ENCODE results near the gene CAPG.

Gene CAPG

DNA sequence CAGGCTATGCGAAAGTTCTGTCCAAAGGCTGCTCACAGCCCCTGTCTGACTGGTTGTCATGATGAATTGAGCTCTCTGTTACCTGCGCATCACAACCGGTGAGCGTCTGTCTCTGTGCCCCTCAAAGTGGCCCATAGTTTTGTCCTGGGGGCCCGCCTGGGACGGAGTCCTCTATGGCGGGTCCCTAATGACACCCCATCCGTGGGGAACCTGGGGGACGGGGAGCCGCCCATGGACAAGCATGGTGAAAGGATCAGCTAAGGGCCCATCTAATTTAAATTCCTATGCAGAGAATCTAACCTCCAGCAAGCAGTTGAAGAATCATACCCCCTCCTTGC lies 55.1 kb downstream of the CAPG start:
- Histone ChIP-seq H3K4me1 (ENCODE audit: control insufficient read depth in 1 of 2, insufficient read depth in 1 of 2, low read depth in 1 of 2, low read length in 1 of 2) (peaks cover 21 to 27% of the 10 kb centered on the region in 2 experiments), H3K27ac (peak overlapping the region; percentile 86), H3K36me3 (peaks cover 16% of the 10 kb centered on the region), H3K27me3 (no peaks in the 10 kb centered on the region), H3K9me3 (no peaks in the 10 kb centered on the region), H3K4me3 (ENCODE audit: low read depth in 1 of 2, low read length in 1 of 2) (peak overlapping the region; percentile 67 to 78)
- TF ChIP-seq, protein P1, sequence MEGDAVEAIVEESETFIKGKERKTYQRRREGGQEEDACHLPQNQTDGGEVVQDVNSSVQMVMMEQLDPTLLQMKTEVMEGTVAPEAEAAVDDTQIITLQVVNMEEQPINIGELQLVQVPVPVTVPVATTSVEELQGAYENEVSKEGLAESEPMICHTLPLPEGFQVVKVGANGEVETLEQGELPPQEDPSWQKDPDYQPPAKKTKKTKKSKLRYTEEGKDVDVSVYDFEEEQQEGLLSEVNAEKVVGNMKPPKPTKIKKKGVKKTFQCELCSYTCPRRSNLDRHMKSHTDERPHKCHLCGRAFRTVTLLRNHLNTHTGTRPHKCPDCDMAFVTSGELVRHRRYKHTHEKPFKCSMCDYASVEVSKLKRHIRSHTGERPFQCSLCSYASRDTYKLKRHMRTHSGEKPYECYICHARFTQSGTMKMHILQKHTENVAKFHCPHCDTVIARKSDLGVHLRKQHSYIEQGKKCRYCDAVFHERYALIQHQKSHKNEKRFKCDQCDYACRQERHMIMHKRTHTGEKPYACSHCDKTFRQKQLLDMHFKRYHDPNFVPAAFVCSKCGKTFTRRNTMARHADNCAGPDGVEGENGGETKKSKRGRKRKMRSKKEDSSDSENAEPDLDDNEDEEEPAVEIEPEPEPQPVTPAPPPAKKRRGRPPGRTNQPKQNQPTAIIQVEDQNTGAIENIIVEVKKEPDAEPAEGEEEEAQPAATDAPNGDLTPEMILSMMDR (IDR thresholded peaks at IDR 0.05): no peak

DNA sequence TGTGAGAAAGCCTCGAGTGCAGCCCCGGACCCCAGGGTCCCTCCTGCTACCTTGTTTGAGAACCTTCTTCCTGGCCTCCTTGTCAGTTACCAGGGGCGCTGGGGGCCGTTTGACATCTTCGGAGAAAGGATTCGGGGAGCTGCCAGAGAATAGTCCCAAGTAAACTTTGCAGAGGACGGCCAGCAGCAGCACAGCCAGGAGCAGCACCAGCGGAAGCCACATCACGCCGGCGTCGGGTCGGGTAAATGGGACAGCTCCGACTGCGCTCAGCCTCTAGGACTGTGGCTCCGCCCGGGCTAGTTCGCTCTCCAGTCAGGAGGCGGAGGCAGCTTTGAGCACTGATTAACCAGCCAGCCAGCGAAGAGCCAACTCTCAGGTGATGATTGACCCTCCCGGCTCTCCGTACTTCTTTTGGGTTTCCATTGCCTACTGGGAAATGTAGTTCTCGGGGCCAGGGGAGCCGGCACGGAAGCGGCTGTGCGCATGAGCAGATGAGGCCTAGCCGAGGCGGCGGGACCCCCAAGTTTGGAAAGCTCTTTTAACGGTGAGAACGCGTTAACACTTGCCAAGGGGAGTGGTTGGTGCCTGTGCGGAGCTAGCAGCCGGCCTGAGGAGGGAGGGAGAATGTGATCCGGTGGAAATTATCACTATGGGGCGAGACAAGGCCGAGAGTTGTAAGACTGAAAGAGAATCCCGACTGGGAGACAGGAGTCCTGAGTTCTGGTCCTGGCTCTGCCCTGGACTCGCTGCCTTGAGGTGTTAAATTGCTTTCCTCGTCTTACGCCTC lies 55.7 kb downstream of the CAPG start, which contains the start of the genes ELMOD3 and RETSAT:
Gene ELMOD3 (plus strand): TSS at position 484 of the 787 bp plus-strand sequence. CDS start 2,430 bp downstream, outside the sequence.
Gene RETSAT (minus strand): TSS at position 243 of the 787 bp plus-strand sequence. CDS start 21 bp downstream, at position 222.
- no peaks in the 10 kb centered on the region for H3K9me3 ChIP-seq
- peaks cover 22% of the 10 kb centered on the region for H3K36me3 ChIP-seq
- TF ChIP-seq, protein P1 (IDR thresholded peaks at IDR 0.05): peak; percentile 45
- peaks cover 21 to 27% of the 10 kb centered on the region in 2 experiments for H3K4me1 ChIP-seq (ENCODE audit: control insufficient read depth in 1 of 2, insufficient read depth in 1 of 2, low read depth in 1 of 2, low read length in 1 of 2)
- no peaks in the 10 kb centered on the region for H3K27me3 ChIP-seq
- peak within 1 kb of the TSS; percentile 86 for H3K27ac ChIP-seq
- peak within 1 kb of the TSS; percentile 67 to 78 for H3K4me3 ChIP-seq (ENCODE audit: low read depth in 1 of 2, low read length in 1 of 2)

DNA sequence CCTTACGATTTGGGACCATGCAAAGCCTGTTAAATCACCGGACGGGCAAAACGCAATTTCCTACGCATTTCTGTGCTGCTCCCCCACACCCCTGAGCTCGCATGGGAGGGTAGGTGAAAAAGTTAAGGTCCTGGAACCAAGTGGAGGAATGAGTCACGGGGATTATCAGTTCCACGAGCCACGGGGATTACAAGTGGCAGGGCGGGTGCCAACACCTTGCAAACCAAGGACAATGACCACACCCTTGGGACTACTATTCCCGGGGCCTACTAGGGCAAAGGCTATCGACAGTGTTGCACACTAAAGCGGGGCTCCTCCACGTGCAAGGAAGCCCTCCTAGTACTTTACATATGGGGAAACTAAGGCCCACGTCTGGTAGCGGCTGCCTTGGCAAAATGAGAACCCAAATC lies 56.3 kb downstream of the CAPG start:
- Histone ChIP-seq H3K9me3 (no peaks in the 10 kb centered on the region), H3K36me3 (peaks cover 26% of the 10 kb centered on the region), H3K4me1 (ENCODE audit: control insufficient read depth in 1 of 2, insufficient read depth in 1 of 2, low read depth in 1 of 2, low read length in 1 of 2) (peaks cover 21 to 27% of the 10 kb centered on the region in 2 experiments), H3K27ac (peak overlapping the region; percentile 86), H3K4me3 (ENCODE audit: low read depth in 1 of 2, low read length in 1 of 2) (peak overlapping the region; percentile 67 to 78), H3K27me3 (no peaks in the 10 kb centered on the region)
- TF ChIP-seq, protein P1 (IDR thresholded peaks at IDR 0.05): no peak

DNA sequence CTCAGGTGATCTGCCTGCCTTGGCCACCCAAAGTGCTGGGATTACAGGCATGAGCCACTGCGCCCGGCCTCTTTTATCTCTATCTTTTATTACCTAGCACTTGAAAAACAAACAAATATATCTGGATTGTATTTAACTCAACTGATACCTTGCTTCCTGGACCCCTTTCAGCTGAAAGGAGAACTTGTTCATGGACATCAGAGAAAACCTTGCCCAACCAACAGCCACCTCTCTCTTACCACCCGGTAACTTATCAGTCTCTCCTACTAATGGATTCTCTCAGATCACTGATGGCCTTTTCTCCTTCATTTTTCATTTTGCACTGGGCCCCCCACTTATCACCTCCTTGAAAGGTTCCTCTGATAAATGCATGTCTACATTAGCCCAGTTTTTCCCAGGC lies 62.6 kb downstream of the CAPG start:
- TF ChIP-seq, protein P1 (IDR thresholded peaks at IDR 0.05): no peak
- no peaks in the 10 kb centered on the region for H3K27me3 ChIP-seq
- H3K36me3 ChIP-seq: peaks cover 76% of the 10 kb centered on the region
- H3K27ac ChIP-seq: no peak overlapping the region
- no peak overlapping the region for H3K4me3 ChIP-seq (ENCODE audit: low read depth in 1 of 2, low read length in 1 of 2)
- no peaks in the 10 kb centered on the region for H3K4me1 ChIP-seq (ENCODE audit: control insufficient read depth in 1 of 2, insufficient read depth in 1 of 2, low read depth in 1 of 2, low read length in 1 of 2)
- no peaks in the 10 kb centered on the region for H3K9me3 ChIP-seq

Data from neutrophil (primary cell).